ENCODE measurements around the gene ZNF470. TPM values are rescaled to one million over a fixed set of nuclear protein-coding genes. Genes with fewer than 3 reads are reported as not detected.

ZNF470 gene
- total RNA-seq, 4 donors from 2014 or later = 3.4 to 7.1 (median 5.6) TPM

DNA sequence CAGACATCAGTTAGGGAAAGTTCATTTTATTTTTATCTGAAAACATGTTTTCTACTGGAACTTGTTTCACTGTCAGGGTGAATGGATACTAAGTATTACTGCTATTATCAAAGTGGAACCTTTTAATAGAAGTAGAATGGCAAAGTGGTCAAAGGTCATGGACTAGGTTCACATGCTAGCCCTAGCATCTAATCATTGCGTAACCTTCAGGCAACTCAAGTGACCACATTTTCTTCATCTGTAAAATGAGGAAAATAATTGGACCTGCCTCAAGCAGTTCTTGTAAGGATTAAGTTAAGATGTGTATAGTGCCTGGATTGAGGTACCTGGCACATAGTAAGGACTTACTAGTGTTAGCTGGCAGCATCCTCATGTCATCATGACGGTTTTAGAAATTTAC is 23.5 kb upstream of the ZNF470 start:
- Histone ChIP-seq H3K4me1 (peaks cover 5 to 9% of the 10 kb centered on the region in 2 donors), H3K36me3 (peaks cover 12% of the 10 kb centered on the region in 2 donors), H3K4me3 (replicated peaks in 1 of 3) (no peak overlapping the region), H3K9me3 (no peaks in the 10 kb centered on the region), H3K27me3 (no peaks in the 10 kb centered on the region), H3K27ac (no peak overlapping the region)
- no peak for DNase-seq
- TF ChIP-seq POLR2A (IDR thresholded peaks at IDR 0.05) = no peak
- no peak for TF ChIP-seq CTCF (IDR thresholded peaks at IDR 0.05)
- WGBS, 2 donors = 97% methylated on average over 2 of the region's 2 CpGs
- intact Hi-C loops (cut with DNase I) = no loop called here

DNA sequence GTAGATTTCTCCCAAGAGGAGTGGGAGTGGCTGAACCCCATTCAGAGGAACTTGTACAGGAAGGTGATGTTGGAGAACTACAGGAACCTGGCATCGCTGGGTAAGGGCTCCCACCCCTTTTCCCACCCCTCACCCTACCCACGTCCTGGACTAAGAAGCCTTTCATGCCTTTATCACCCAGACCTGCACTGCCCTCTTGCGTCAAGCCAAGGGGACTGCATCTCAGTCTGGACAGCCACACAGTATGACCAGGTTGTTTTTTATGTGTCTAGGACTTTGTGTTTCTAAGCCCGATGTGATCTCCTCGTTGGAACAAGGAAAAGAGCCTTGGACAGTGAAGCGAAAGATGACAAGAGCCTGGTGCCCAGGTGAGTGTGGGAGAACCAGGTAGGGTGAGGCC is 19.7 kb upstream of the ZNF470 start:
- WGBS, 2 donors = 35 to 67% methylated on average over 6 of the region's 6 CpGs
- H3K4me3 ChIP-seq (replicated peaks in 1 of 3) = no peak overlapping the region
- intact Hi-C loops (cut with DNase I) = no loop called here
- H3K27me3 ChIP-seq = no peaks in the 10 kb centered on the region
- H3K9me3 ChIP-seq = no peaks in the 10 kb centered on the region
- H3K27ac ChIP-seq = no peak overlapping the region
- no peak for DNase-seq
- no peaks in the 10 kb centered on the region for H3K4me1 ChIP-seq
- H3K36me3 ChIP-seq = peaks cover 42 to 47% of the 10 kb centered on the region in 2 donors
- TF ChIP-seq POLR2A (IDR thresholded peaks at IDR 0.05) (no peak), CTCF (IDR thresholded peaks at IDR 0.05) (no peak)

DNA sequence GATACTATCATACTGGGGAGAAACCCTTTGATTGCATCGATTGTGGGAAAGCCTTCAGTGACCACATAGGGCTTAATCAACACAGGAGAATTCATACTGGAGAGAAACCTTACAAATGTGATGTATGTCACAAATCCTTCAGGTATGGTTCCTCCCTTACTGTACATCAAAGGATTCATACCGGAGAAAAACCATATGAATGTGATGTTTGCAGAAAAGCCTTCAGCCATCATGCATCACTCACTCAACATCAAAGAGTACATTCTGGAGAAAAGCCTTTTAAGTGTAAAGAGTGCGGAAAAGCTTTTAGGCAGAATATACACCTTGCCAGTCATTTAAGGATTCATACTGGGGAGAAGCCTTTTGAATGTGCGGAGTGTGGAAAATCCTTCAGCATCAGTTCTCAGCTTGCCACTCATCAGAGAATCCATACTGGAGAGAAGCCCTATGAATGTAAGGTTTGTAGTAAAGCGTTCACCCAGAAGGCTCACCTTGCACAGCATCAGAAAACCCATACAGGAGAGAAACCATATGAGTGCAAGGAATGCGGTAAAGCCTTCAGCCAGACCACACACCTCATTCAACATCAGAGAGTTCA is 12.9 kb upstream of the ZNF470 start:
- H3K27me3 ChIP-seq = no peaks in the 10 kb centered on the region
- DNase-seq = no peak
- 88 to 89% methylated on average over 6 of the region's 6 CpGs for WGBS, 2 donors
- no peak overlapping the region for H3K27ac ChIP-seq
- no peaks in the 10 kb centered on the region for H3K9me3 ChIP-seq
- no peaks in the 10 kb centered on the region for H3K4me1 ChIP-seq
- no peak overlapping the region for H3K4me3 ChIP-seq (replicated peaks in 1 of 3)
- intact Hi-C loops (cut with DNase I) = no loop called here
- TF ChIP-seq CTCF (IDR thresholded peaks at IDR 0.05) (no peak), POLR2A (IDR thresholded peaks at IDR 0.05) (no peak)
- H3K36me3 ChIP-seq = peaks cover 39 to 56% of the 10 kb centered on the region in 2 donors

GRCh38 chr19:56562766-56563165 is 4.5 kb upstream of the ZNF470 start:
- WGBS, 2 donors = 97 to 99% methylated on average over 2 of the region's 2 CpGs
- Histone ChIP-seq H3K27me3 (no peaks in the 10 kb centered on the region), H3K9me3 (no peaks in the 10 kb centered on the region), H3K27ac (no peak overlapping the region), H3K4me3 (replicated peaks in 1 of 3) (no peak overlapping the region), H3K4me1 (peaks cover under 1 to 7% of the 10 kb centered on the region in 2 donors), H3K36me3 (no peaks in the 10 kb centered on the region)
- intact Hi-C loops (cut with DNase I) = no loop called here
- no peak for DNase-seq
- TF ChIP-seq POLR2A (IDR thresholded peaks at IDR 0.05) (no peak), CTCF (IDR thresholded peaks at IDR 0.05) (no peak)

- Histone ChIP-seq H3K4me3 (replicated peaks in 1 of 3) (peak overlapping the region; percentile 83 to 99 (median 90)), H3K36me3 (peaks cover 20 to 22% of the 10 kb centered on the region in 2 donors), H3K27me3 (no peaks in the 10 kb centered on the region), H3K27ac (peak overlapping the region in 2 of 3 donors; percentile 59 to 65), H3K4me1 (peaks cover 7 to 13% of the 10 kb centered on the region in 2 donors), H3K9me3 (no peaks in the 10 kb centered on the region)
- WGBS, 2 donors = 1 to 2% methylated on average over 16 to 23 of the region's 23 CpGs
- intact Hi-C loops (cut with DNase I) = no loop called here
- DNase-seq = peak; percentile 39 to 48
- TF ChIP-seq POLR2A (IDR thresholded peaks at IDR 0.05) (no peak), CTCF (IDR thresholded peaks at IDR 0.05) (no peak)
These were observed 379 bp upstream of the ZNF470 start for GRCh38 chr19:56566904-56567273.
